HFF-Myc (cell line): ENCODE results near the gene TGM1.
A peak's percentile ranks its signal among the peaks of the same experiment; 100 is the strongest.

ENCODE experiments used
- DNase-seq: peaks from one replicate; pipeline ENCODE4 v3.0.0-alpha.2; 2011; ENCODE audit warnings: low read depth; ENCODE audit errors: extremely low read depth
- H3K4me3 ChIP-seq: replicated peaks from 2 replicates; pipeline ENCODE4 v1.5.1; 2011; ENCODE audit warnings: low read depth, mild to moderate bottlenecking, control low read depth, low read length
- CTCF ChIP-seq: IDR thresholded peaks from 2 replicates; pipeline ENCODE4 v1.5.1; 2012; ENCODE audit warnings: mild to moderate bottlenecking, low read depth, low read length, control low read depth; ENCODE audit errors: missing control alignments

Gene TGM1

DNA sequence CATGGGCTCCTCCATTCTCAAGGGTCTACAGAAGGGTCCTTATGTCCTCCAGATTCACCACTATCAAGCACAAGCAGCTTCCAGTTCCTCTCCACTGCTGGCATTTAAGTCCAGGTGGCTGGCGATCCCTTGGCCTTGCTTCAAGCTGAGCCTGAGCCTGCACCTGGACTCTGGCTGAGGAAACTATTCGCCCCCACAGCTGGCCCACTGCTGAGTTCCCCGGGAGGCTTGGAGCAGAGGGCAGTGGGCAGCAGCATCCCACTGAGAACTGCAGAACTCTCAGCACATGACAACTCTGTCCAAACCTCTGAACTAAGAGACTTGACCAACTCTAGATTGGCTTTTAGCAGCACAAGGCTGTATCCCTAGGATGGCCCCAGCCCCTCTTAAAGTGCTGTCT is 19.8 kb upstream of the TGM1 start:
- TF ChIP-seq CTCF, result no peak
- no peak for DNase-seq
- H3K4me3 ChIP-seq, result no peak overlapping the region

DNA sequence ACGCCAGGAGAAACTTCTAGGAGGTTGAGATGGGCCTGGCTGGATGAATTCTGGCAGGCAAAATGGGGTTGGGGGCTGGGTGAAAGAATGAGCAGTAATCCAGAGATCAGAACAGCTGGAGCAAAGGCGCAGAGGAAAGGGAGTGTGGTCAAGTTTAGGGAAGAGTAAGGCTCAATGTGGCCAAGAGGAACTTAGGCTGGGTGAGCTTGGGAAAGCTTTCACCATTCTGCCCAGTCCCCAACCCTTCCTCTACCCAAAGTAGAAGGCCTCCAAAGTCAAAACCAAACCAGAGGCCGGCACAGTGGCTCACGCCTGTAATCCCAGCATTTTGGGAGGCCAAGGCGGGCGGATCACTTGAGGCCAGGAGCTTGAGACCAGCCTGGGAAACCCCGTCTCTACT is 18.7 kb upstream of the TGM1 start:
- TF ChIP-seq CTCF, result no peak

DNA sequence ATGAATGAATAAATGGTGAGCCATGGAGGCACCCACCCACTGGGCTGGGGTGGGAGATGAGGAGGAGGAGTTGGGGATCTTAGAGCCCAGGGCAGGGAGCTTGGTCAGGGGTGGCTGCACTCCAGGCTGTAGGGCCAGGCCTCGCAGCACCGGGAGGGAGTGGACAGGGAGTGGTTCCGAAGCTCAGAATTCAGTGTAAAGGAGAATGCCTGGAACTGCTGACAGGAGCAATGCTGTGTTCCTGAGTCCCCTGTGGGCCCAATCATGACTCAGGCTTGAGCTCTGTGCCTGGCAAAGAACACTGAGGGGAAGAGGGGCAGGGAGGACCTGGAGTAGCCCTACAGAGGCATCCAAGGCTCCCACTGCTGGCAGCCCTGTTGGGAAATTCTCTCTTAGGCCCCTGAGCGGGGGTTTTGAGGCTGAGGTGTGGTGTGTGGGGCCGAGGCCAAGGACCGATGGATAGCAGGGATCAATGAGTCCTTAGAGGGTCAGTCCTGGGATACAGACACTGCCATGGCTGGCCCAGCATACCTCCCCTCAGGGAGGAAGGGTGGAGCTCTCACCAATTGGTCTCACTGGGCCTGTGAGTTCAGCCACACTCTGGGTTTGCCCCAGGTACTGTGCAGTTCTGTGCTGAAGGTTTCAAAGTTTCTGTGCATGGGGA is 18.0 kb upstream of the TGM1 start:
- H3K4me3 ChIP-seq, result no peak overlapping the region
- DNase-seq, result no peak
- TF ChIP-seq CTCF, result no peak

More for the DNA sequence above, 18.7 kb upstream of the TGM1 start:
- no peak overlapping the region for H3K4me3 ChIP-seq
- DNase-seq, result no peak

DNA sequence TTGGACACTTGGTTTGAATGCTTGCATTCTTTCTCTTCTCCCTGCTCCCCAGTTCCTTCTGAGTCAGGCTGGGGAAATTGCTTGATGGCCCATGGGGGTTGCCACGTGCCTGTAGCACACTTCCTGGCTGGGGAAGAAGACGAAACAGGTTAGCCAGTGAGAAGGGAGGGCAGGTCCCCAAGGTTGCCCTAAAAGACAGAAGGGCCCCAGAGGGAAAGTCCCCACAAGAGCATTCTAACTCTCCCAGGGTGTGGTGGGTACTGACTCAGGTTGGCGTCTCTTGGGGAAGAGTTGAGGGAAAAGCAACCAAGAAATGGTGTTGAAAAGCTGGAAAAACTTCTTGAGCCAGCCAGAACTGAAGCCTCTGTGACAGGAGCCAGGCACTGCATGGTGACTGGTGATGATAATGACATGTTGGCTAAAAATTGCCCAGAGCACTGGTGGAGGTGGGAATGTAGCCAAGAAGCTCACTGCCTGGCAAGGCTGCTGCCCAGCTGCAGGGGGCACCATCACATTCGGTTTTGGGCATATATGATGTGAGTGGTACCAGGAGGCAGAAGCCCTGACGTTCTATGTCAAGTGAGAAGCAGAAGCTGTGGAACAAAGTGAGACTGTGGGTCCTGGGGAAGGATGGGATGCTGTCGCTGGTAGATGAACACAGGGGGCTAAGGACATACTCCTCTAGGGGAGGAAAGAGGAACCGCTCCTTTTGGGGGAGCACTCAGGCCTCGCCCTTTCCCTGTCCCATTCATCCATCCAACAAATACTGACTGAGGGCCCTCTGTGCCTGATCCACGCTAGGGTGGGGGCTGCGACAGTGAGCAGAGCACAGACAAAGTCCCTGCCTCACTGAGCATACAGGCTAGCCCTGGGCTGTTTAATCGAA is 16.6 kb upstream of the TGM1 start:
- no peak overlapping the region for H3K4me3 ChIP-seq
- DNase-seq, result no peak
- peak; percentile 24 for TF ChIP-seq CTCF

DNA sequence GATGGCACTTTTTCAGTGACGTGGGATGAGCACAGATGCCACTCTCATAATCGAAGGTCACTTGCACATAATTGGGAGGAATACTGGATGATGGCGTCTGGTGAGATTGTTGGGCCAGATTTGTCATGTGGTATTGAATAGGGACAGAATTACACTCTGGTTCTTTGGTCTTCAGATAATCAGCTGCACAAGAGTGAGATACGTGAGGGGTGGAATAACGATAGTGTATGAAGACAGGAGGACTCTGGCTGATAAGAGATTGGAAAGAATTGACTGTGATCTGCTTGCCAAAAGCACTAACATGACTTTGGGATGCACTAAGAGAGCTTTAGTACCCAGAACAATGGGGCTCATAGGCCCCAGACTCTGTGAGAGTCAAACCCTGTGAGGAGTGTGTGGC is 15.4 kb upstream of the TGM1 start:
- TF ChIP-seq CTCF, result no peak
- DNase-seq, result no peak
- H3K4me3 ChIP-seq, result no peak overlapping the region

GRCh38 chr14:24277606-24278321 is 14.8 kb upstream of the TGM1 start:
- TF ChIP-seq CTCF, result no peak
- DNase-seq, result no peak
- no peak overlapping the region for H3K4me3 ChIP-seq
